ENCODE results near the gene UBE3C.

GRCh38 chr7:157192861-157193260, 54.1 kb downstream of the UBE3C start:
- TF ChIP-seq CTCF (IDR thresholded peaks at IDR 0.05; ENCODE audit: low read depth, low read length) (no peak), EZH2phosphoT487 (IDR thresholded peaks at IDR 0.05; ENCODE audit: low read depth) (no peak)
